ENCODE measurements around the gene RNF128.

The RNF128 gene, protein sequence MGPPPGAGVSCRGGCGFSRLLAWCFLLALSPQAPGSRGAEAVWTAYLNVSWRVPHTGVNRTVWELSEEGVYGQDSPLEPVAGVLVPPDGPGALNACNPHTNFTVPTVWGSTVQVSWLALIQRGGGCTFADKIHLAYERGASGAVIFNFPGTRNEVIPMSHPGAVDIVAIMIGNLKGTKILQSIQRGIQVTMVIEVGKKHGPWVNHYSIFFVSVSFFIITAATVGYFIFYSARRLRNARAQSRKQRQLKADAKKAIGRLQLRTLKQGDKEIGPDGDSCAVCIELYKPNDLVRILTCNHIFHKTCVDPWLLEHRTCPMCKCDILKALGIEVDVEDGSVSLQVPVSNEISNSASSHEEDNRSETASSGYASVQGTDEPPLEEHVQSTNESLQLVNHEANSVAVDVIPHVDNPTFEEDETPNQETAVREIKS

DNA sequence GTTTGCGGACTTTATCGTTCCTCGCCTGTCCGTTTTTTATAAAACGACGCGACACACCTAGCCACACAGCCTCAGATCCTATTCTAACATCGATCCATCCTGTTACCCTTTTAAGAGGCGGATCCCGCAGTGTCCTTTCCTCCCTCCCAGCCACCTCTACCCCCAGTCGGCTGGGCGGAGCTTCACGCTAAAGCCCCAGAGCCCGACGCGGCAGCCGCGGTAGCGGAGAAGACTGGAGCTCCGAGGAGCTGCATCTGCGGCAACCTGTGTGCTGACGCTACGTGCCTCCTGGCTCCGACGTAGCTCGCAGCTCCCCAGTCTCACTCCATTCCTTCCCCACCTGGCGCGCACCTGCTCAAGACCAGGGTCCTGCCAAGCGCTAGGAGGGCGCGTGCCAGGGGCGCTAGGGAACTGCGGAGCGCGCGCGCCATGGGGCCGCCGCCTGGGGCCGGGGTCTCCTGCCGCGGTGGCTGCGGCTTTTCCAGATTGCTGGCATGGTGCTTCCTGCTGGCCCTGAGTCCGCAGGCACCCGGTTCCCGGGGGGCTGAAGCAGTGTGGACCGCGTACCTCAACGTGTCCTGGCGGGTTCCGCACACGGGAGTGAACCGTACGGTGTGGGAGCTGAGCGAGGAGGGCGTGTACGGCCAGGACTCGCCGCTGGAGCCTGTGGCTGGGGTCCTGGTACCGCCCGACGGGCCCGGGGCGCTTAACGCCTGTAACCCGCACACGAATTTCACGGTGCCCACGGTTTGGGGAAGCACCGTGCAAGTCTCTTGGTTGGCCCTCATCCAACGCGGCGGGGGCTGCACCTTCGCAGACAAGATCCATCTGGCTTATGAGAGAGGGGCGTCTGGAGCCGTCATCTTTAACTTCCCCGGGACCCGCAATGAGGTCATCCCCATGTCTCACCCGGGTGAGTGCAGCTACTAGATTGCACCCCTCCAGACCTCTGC lies at the start of gene RNF128:
TSS of gene RNF128 (plus strand) at position 217 of the 953 bp plus-strand sequence. CDS start at position 430, 213 bp downstream.
- no peak for DNase-seq

GRCh38 chrX:106680716-106681115 lies 45.8 kb upstream of the RNF128 start:
- no peak for DNase-seq

GRCh38 chrX:106684207-106684606 lies 42.3 kb upstream of the RNF128 start:
- DNase-seq = no peak

GRCh38 chrX:106692425-106693065 lies 34.0 kb upstream of the RNF128 start:
- DNase-seq = no peak

- DNase-seq = no peak
These were observed 30.0 kb upstream of the RNF128 start for GRCh38 chrX:106696502-106696901.

DNA sequence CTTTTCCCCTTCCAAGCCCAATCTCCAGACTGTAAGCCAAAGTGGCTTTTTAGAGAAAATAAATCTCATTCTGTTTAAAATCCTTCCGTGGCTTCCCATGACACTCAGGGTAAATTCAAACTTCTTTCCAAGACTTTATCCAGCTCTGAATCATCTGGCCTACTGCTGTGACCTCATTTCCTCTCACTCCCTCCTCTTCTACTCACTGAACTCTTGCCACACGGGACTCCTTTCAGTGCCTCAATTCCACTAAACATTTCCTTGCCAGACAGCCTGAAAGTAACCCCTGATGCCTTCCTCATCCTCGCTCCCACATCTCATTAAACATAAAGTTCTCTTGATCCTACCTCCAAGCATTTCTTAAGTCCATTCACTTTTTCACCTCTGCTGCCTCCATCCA lies 27.8 kb upstream of the RNF128 start:
- DNase-seq = no peak

GRCh38 chrX:106702636-106703035 lies 23.9 kb upstream of the RNF128 start:
- DNase-seq = no peak

GRCh38 chrX:106706466-106706865 lies 20.0 kb upstream of the RNF128 start:
- no peak for DNase-seq

GRCh38 chrX:106707771-106708454 lies 18.6 kb upstream of the RNF128 start:
- no peak for DNase-seq

DNA sequence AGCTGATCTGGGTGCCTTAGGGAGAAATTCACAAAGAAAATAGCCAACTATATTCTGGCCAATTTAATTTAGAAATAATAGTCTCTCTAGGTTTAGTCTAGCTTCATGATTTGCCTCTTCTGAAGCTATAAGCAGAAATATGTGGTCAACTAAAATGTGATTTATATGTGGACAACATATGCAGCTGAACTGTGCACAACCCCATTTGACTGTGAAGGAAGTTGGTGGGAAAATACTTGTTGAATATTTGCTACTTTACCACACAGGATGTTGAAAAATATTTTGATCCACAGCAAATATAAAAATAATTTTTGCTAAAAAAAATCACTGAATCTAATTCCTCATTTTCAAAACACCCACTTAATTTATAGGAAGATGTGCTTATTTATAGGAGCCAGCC lies 15.7 kb upstream of the RNF128 start:
- no peak for DNase-seq

- DNase-seq = no peak
These were observed 15.1 kb upstream of the RNF128 start for GRCh38 chrX:106711375-106711774.

GRCh38 chrX:106716004-106716403 lies 10.5 kb upstream of the RNF128 start:
- no peak for DNase-seq

DNA sequence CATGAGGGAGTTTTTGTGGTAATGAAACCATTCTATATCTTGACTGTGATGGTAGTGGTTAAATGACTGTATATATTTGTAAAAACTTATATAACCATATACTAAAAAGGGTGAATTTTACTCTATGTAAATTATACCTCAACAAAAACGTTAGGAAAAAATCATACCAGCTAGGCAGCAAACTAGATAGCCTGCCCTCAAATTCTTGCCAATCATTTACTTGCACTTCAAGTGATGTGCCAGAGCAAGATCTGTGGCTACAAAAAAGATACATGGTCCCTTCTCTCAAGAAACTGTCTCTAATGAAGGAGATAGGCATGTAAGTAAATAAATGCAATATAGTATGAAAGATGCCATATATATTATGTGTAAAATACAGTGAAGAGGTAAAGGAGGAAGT lies 10.0 kb upstream of the RNF128 start:
- no peak for DNase-seq

GRCh38 chrX:106718709-106719108 lies 7.8 kb upstream of the RNF128 start:
- no peak for DNase-seq

DNA sequence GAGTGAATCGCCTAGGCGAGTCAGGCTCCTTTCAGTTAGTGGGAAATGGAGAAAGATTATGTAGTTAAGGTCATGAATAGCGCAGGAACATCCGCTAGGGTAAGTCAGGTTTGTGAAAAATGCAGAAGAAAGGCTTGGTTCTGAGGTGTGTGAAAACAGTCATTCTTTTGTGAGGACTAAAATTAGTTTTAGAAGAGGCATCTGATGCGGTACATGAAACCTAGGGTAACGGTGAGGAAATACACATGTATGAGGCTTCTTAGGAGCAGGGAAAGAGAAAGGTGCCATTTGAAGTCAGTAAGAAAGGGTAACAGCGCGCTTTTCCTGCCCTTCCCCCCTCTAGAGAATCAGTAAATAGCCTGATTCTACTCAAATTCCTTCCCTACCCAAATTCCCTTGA lies 570 bp upstream of the RNF128 start:
- no peak for DNase-seq

GRCh38 chrX:106728337-106728736 lies 1.8 kb downstream of the RNF128 start:
- no peak for DNase-seq

DNA sequence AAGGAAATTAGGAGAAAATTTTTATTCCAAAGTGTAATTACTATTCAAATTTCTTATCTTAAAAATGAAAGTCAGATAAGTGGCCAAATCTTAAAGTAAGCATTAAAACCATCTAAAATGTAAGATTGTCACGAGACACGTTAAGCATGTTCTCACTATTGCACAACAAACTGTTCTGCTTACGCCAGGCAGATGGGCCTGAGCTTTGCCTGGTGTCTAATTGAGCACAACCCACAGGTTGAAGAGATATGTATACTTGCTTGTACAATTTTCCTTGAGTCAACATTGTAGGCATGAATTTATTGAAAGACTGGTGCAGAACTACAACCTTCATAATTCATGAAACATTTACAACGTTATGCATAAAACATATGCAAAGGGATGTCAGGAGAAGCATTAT lies 3.9 kb downstream of the RNF128 start:
- DNase-seq = no peak

GRCh38 chrX:106731590-106731989 lies 5.1 kb downstream of the RNF128 start:
- no peak for DNase-seq

- DNase-seq = no peak
These were observed 8.3 kb downstream of the RNF128 start for GRCh38 chrX:106734827-106735226.

DNA sequence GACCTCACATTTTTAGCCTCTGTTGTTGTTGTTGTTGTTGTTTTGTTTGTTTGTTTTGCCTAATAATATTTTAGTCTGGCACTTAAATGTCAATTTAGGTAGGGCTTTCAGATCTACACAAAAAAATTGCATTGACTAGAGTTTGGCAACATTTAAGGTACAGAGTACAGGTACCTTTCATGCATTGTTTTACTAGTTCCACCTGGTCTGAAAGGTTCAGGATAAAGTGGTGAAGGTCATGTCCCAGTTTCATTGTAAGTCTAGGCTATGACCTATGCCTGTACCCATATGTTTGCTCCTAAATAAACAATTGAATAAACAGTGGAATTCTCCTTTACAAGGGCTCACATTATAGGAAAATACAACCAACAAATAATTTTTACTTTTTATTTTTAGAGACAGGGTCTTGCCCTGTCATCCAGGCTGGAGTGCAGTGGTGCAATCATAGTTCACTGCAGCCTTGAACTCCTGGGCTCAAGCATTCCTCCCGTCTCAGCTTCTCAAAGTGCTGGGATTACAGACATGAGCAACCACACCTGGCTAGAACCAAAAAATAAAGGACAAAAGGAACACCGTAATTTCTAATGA lies 13.8 kb downstream of the RNF128 start:
- no peak for DNase-seq

GRCh38 chrX:106742193-106742592 lies 15.7 kb downstream of the RNF128 start:
- DNase-seq = no peak

DNA sequence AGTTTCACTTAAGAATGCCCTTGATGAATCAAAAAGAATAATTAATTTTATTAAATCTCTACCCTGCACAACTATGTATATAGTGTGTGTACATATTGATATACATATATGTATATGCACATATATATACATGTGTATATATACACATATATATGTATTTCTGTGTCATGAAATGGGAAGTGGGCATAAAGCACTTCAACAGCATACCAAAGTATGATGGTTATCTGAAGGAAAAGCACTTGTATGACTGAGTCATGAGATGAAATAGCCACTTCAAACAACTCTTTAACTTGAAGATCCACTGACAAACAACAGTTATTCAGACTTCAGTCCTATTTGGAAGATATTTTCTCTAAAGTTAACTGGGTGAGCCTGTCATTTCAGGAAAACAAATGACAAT lies 16.3 kb downstream of the RNF128 start:
- DNase-seq = no peak

Measured in activated T-cell treated with anti-CD3 and anti-CD28 coated beads for 4 hours (primary cell).